HG02571 (cell line): ENCODE data around the gene RHOC.

Experiments used
- ATAC-seq: cut with Tn5 transposase; IDR thresholded peaks from one replicate; pipeline ENCODE4 v1.9.1; 2021; ENCODE audit warnings: mild to moderate bottlenecking, moderate library complexity; ENCODE audit not compliant: unreplicated experiment

The RHOC gene

DNA sequence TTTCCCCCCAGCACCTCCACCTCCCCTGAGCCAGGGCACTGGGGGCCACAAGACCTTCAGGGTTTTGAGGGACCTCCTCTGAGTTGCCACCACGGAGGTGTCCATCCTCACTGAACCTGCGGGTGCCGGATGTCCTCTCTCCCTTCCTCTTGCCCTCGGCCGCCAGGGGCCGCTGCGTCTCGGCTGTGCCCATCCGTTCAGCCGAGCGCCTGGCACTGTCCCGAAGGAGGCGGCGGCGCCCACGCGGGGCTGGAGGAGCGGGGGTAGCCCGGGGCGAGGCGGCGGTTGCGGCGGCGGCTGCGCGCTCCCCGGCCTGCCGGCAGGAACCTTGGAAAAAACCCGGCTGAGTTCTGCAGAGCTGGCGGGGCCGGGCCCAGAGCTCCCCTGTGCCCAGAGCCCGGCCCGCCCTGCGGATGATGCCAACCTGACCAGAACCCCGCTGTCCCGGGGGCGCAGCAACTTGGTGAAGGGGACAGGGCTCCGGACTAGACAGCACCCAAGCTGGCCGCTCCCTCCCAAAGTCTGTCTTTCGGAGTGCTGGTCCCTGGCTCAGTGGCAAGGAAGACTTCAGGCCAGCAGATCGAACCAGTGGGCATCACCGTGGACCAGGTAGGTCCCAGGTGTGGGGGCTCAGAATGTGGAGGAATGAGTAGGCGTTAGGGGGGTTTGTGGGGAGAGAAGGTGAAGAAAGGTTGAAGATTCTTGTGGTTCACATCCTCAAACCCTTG lies 11.9 kb upstream of the RHOC start:
- ATAC-seq, result no peak

DNA sequence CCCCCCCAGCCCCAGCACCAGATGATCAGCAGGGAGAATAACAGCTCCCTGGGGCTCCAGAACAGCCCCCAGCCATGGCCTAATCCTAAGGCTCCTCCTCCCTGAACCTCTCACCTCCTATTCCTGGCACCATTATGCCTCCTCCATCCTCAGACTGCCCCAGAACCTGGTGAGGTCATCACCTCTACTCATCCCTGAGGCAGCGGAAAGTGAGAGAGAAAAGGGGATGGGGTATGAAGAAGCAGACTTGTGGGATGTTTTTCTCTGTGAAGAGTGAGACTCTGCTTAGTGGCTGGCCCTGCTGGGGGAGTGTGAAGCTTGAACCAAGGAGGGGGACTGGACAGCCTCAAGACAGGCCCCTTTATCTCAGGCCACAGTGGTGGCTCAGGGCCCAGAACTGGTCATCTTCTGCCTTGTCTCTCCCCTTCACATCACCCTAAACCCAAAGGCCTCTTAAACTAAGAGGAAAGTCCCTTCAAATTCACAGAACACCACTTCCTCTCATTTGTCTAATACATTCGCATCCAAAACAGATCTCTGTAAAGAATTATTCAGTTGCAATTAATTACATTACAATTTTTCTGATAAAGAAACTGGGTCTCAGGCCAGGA lies 10.4 kb upstream of the RHOC start:
- ATAC-seq, result no peak

DNA sequence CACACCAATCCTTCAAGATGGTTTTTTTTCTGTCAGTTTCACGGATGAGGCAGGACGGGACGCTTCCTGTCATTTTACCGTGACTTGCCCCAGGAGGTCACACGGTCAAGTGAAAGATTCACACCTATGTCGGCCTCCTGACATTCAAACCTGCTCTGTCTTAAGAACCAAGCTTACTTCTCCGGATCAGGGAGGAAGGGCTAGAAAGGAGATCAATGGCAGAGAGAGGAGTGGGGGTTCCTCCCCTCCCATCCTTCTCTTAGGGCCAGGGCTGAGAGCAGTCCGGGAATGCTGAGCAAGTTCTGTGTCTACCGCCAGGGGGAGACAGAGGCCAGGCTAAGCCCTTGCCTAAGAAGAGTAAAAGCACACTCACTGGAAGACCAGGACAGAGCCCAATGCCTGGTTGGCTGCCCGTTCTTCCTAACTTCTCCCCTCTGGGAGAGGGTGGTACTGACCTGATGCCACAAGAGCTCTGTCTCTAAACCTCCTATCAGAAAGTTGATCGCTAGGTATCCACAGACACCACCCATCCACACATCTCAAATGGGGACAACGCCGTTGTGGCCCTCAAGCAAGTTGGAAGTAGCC lies 9.3 kb upstream of the RHOC start:
- ATAC-seq, result peak; percentile 36

DNA sequence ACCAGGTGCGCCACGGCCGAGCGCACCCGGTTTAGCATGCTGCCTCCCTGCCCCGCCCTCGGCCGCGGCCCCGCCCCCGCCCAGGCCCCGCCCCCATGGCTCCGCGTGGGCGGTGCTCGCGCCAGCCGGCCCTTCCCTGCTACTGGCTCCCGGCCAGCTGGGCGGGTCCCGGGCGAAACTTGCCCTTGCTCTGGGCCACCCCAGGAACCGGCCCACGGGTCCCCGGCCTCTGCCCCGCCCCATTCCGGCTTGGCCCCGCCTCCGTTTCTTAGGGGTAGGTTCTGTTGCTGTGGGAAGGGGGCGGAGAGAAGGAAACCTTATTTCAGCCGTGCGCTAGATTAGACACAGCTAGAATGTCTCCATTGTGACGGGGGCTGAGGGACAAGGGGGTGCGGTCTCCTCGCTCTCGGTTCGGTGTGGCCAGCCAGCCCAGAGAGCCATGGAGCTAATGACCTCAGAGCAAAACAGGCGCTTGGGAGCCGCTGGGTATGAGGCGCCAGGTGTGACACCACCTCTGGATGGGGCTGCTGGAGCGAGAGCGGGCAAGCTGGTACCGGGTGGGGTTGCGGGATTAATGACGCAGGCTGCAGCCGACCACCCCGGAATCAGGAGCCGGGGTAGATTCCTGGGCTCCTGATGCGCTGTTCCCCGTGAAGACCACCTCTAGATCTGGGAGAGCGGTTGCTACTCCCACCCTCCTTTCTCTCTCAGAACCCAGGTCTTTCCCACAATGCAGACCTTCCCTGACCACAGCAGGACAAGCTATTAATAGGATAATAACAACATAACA lies 8.5 kb upstream of the RHOC start, which contains the start of gene PPM1J:
PPM1J (minus strand) TSS at position 69 of the 790 bp plus-strand sequence; CDS start at position 38, 31 bp downstream.
- ATAC-seq, result peak; percentile 75

DNA sequence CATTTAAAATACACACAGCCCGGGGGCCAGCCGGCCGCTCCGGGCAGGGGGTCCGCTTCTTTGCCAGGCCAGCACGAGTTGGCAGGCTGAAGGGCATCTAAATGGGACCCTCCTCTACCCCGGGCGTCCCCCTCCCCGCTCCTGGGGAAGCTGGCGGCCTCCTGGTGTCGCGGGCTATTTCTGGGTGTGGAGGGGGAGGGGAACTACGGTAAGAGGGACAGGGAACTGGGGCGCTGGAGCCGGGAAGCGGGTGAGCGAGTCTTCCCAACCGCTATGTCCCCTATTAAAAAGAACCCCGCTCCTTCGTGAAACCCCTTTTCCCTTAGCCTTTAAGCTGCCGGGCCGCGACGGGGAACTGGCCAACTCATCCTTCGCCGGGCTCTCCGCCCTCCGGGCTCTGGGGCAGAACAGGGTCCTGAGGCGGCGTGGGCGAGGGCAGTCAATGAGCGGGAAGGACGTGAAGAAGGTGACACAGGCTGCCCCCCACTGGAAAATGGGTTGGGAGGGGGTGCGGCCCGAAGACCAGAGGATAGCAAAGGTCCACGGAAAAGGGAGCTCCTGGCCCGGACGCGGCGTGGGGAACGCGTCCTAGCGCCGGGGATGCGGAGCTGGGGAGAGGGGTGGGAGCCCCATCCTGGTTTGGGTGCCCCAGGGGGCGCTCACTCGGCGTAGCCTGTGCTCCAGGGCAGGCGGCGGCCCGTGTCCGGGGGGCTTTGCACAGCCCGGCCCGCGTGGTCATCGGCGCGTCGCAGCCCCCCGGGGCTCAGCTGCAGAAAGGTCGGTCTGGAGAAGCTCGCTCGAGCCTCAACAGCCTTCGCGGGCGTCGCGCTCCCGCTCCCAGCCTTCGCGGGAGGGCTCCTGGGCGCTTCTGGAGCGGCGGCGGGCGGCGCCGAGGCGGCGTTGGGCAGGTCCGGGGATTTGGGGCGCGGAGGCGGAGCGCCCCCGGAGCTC lies 7.7 kb upstream of the RHOC start:
- ATAC-seq, result no peak

DNA sequence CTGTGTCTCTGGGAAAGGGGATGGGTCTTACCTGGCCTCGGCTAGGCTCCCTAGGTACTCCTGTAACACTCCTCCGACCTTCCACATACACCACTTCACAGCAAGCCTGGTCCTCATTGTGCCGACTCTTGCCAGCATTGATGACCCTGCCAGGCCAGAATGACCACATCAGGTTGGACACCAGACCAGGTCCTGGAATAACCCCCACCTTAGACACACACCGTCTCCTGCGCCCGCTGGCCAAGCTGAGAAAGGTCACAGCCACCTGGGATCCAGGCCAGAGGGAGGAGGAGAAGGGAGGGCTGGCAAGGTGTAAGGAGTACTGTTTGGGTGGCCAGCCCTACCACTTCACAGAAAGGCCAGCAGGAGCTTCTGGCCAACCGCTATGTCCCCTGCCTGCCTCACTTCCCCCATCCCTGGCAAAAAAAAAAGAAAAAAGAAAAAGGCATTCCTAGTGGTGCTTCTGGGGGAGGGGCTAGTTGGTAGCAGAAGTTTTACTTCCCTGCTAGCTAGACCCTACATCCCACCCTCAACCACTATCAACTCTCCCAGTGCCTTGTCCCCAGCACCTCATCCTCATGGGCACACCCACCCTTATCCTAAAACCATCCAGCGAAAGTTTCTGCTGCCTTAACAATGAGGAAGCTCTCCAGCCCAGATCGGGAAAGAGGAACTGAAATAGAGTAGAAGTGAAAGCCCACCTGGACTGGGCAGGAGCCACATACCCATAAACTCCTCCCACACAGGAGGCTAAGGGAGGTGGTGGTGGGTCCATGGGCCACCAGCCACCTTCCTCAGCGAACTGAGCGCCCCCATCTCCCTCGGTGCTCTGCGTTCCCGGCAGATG lies 6.8 kb upstream of the RHOC start:
- no peak for ATAC-seq

DNA sequence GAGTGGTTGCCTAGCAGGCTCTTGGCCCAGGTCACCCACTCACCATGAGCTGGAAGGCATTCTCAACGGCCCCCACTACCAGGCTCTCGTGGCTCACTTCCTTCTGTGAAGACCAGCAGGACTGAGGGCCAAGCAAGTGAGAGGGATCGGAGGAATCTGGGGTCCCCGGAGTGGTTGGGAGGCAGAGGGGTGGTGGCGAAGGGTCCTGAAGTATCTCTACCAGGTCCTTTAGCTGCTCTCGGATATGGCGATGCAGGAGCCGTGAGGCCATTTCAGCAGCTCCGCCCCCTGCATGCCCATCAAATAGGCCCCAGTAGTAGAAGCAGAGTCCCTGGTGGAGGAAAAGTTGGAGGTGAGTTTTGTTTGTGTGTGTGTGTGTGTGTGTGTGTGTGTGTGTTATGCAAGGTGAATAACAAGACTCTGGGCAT lies 5.8 kb upstream of the RHOC start:
- no peak for ATAC-seq

DNA sequence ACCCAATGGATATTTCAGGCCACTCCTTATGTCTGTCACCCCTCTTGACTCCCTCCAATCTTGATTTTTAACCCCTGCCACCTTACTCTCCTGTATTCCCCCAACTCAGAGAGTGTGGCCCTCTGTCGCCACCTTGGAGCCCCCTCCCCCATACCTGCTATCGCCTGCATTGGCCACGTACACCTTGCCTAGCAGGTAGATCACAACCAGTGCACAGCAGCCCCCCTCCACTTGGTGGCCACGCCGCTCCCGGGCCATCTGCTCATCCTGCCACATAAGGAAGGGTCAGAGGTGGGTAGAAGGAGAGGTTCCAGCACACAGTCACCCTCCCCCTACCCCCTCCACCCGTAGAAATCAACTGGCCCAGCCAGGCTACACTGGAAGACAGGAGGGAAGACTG lies 5.3 kb upstream of the RHOC start:
- no peak for ATAC-seq

DNA sequence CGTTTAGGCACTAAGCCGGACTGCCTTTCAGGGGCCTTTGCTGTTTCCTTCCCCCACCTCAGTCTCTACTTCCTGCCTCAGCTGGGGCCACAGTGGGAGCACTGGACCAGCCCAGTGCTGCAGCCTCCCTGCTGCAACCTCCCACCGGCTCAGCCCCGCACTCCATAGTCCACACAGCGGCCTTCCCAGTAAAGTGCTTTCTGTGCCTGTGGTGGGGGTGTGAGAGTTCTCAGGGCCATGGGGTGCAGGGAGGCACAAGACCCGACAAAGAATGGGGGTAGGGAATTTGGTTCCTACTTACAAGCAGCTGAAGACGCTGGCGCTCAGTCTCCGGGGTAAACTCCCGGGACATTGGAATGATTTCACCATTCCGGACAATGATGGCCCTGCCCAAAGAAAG lies 4.7 kb upstream of the RHOC start:
- no peak for ATAC-seq

DNA sequence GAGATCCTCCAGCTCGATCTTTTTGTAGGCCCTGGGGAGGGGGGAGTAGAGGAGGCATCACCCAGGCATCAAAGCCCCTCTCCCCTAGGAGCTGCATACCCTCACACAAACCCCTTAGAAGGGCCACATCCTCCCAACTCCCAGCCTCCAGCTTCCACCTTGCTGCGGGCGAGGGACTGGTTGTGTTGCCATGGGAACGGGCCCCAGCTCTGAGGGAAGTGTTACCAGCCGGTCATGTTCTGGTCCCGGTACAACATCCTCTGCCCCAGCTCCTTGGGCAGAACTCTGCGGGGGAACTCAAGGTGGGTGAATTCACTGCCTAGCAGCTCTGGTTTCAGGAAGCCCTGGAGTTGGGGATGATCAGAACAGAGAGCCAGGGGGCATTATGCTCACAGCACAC lies 4.1 kb upstream of the RHOC start:
- no peak for ATAC-seq

DNA sequence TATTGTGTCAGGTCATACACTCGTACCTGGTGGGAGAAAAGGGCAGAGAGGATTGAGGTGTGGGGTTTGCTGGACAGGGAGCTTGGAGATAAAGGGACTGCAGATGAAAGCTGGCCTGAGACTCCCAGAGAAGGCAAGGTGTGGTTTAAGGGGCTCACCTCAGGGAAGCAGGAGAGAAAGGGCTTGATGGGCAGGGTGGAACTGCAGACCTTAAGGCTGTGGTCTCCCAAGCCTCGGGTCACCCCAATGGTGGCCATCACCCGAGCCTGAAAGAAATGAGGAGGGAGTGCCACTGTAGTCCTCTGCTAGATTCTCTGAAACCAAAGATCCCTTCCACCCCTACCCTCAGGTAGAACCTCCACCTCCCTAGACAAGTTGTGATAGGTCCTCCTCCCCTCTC lies 3.7 kb upstream of the RHOC start:
- no peak for ATAC-seq

DNA sequence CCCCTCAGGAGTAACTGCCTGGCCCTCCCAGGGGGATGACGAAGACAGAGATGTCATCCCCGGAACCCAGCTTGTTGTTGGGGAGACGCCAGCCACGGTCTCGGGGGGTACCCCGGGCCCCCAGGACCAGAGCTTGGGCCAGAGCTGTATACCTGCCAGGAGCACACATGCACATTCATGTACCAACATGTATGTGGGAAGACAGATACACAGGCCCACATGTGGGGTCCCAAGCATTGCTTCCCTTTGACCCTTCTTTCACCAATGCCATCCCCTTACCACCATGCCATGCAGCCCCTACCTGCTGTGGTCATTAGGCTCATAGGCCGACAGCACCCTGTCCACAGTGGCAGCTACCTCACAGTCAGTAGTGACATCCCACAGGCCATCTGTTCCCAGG lies 3.2 kb upstream of the RHOC start:
- no peak for ATAC-seq

DNA sequence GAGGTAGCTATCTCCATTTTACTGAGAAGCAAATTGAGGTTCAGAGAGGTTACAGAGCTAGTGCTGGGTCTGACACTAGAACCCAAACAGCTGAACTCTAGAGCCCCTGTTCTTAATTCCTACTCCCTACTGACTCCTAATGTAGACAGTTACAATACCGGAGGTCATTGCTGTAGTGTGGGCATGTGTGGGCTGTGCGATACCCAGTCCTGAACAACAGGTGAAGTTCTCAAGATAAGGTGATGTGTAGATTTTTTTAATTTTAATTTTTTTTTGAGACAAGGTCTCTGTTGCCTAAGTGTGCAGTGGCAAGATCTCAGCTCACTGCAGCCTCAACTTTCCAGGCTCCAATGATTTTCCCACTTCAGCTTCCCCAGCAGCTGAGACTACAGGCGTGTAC lies 1.6 kb upstream of the RHOC start:
- no peak for ATAC-seq

DNA sequence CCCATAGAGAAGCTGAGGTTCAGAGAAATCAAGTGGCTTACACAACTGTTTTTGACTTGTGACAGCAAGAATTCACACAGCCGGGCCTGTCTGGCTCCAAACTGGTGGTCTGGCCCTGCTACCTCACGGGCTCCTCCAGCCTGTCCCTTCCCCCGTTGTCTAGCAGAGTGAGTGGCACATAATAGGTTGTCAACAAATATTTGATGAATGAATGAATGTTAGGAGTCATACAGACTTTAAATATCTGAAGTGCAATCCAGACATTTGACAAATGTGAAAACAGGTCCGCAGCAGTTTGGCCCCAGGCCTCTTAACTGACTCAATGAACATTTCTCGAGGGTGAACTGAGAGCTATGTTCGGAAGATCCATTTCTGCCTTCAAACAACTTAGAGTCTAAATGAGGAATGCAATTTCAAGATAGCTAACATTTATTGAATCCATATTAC lies 1.1 kb upstream of the RHOC start:
- no peak for ATAC-seq

DNA sequence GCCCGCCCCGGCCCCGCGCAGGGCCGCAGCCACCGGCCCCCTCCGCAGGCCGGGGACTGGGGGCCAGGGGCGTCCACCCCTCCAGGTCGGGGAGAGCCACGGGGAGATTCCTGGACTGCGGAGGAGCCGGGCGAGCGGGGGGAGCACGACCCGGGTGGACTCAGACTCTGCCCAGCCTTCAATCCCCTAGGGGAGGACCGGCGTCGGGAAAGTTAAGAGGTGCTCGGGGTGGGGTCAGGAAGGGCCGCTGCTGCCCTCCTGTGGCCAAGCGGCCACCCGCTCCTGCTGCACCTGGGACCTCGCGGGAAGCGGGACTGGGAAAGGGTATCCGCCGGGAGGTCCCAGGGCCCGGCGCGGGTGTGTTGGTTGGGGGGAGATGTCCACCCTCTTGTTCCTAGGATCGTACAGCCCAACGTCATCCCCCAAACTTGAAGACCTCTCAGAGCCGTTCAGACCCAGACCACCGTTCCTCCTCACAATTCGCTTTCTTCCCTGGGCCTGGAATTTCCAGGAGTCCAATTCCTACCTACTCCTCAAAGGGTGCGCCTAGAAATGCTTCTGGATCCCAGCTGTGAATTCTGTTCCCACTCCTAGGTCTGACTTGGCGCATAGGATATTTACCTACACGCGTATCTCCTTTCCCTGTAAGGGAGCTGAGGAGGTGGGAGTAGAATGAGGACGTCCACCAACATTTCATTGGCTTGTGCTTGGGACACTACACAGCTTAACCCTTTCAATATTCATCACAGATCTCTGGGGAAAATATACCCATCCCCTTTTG lies 484 bp upstream of the RHOC start:
- ATAC-seq, result peak; percentile 60

DNA sequence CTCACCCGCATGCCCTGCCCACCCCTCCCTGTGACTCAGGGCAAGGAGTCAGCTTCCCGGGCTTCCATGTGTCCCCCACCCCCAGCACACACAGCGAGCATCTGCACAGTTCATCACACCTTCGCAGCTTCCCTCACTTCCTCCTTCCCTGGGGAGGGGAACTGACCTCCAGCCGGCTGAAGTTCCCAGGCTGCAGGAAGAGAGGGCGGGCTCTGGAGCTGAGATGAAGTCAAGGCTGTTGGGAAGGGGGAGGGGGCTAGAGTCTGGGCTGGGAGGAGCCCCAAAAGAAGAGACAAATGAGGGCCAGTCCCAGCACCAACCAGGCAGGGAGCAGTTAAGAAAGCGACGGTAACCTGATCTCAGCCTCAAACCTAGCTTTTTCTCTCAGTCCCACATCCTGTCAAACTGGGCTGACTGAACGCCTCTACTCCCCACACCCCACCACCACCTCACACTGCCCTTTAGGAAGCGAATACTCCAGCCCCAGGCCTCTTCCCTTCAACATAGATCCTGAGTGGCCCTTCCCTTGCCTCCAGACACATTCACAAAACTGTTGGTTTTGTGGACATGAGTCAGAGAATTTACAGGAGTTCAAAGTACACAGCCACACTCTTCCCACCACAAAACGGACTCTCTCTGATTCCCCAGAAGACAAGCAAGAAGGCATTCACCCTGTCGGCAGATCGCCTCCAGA lies 1.8 kb downstream of the RHOC start:
- ATAC-seq, result peak; percentile 55

DNA sequence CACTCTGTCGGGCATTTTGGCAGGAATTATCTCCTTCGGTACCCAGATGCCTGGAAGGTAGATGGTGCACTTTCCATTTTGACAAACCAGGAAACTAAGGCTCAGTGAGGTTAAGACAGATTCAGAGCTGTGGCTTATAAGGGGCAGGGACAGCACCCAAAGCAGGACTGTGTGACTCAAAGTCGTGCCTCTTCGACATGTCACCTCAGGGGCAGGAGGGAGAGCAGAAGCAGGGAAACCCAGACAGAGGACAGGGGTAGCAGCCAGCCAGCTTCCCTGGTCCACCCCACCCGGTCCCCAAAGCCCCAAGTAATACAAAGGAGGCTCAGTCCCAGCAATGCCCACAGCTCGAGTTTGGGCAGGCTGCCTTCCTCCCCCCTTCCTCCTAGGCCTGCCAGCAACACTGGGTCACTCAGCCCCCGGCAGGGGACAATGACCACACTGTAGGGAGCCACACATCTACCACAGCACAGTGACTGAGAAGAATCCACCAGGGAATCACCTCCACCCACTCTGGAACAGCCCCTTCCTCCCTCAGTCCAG lies 2.5 kb downstream of the RHOC start:
- no peak for ATAC-seq

DNA sequence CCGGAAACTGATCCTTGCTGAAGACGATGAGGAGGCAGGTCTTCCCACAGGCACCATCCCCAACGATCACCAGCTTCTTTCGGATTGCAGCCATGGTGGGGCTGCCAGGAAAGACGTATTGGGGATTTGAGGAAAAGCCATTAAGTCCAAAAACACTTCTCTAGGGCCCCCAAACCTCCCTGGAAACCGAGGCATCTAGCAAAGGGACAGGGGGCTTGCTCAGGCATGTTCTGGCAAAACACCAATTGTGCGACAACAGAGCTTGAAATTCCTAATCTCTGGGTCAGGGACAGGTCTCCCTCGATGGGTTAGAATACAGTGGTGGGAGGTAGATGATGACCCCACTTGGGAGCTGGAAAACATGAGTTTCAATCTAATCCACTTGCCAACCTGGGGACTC lies 3.2 kb downstream of the RHOC start:
- no peak for ATAC-seq
